HepG2 (cell line): Measurements from ENCODE around the gene OARD1. TPM values are rescaled to one million over a fixed set of nuclear protein-coding genes. Genes with fewer than 3 reads are reported as not detected.

Source experiments
- ATF7-NPFF ChIP-seq: sonication (generic); formaldehyde crosslinking; IDR thresholded peaks from 2 replicates; pipeline ENCODE4 v1.8.1; 2023; ENCODE audit warnings: mild to moderate bottlenecking, low read depth, missing genetic modification reagents, moderate library complexity
- BRD4 ChIP-seq: sonication (generic); formaldehyde crosslinking; IDR thresholded peaks from 2 replicates; pipeline ENCODE4 v1.4.0; 2020; ENCODE audit warnings: missing genetic modification reagents
- CHCHD3 ChIP-seq: sonication (generic); formaldehyde crosslinking; IDR thresholded peaks from 2 replicates; pipeline ENCODE4 v1.8.0; 2022; ENCODE audit warnings: mild to moderate bottlenecking, missing genetic modification reagents, moderate library complexity
- GABPA ChIP-seq, 2 experiments: IDR thresholded peaks; 2 replicates each; pipeline ENCODE4 v1.6.1; 2011 to 2016; ENCODE audit warnings: low read depth in 2 of 2, low read length in 1 of 2, missing biosample characterization in 1 of 2, missing genetic modification characterization in 1 of 2
- HDAC2 ChIP-seq: sonication (generic); formaldehyde crosslinking; IDR thresholded peaks from 2 replicates; pipeline ENCODE4 v1.4.0; 2020; ENCODE audit warnings: missing genetic modification reagents
- HIC2 ChIP-seq: sonication (generic); formaldehyde crosslinking; IDR thresholded peaks from 2 replicates; pipeline ENCODE4 v1.9.0; 2022; ENCODE audit warnings: low read depth, missing genetic modification reagents
- MED1 ChIP-seq: sonication (generic); formaldehyde crosslinking; IDR thresholded peaks from 2 replicates; pipeline ENCODE4 v1.4.0; 2020; ENCODE audit warnings: missing genetic modification reagents
- PAXIP1 ChIP-seq: sonication (generic); formaldehyde crosslinking; conservative IDR thresholded peaks from 2 replicates; pipeline ENCODE4 v1.4.0; 2020; ENCODE audit warnings: mild to moderate bottlenecking, missing genetic modification reagents, moderate library complexity
- ZBTB7B ChIP-seq: sonication (generic); formaldehyde crosslinking; IDR thresholded peaks from 2 replicates; pipeline ENCODE4 v1.4.0; 2020; ENCODE audit warnings: missing genetic modification reagents
- ZFP41 ChIP-seq: sonication (generic); formaldehyde crosslinking; IDR thresholded peaks from 2 replicates; pipeline ENCODE4 v1.4.0; 2020; ENCODE audit warnings: mild to moderate bottlenecking, missing genetic modification reagents, borderline replicate concordance
- ZNF564 ChIP-seq: sonication (generic); formaldehyde crosslinking; IDR thresholded peaks from 2 replicates; pipeline ENCODE4 v1.8.1; 2023; ENCODE audit warnings: mild to moderate bottlenecking, missing genetic modification reagents
- polyA plus RNA-seq, 8 experiments: library from polyadenylated mRNA; depleted of rRNA in 3 of 8; stranded (reverse) in 7 of 8; unstranded in 1 of 8; fragments of >200 nt; fragmentation: Illumina TruSeq in 4 of 8; extraction: Trizol in 4 of 8; gene quantifications; 2 replicates each; pipeline versions ENCODE4 v1.2.1 to v1.2.3, GENCODE V29; 2011 to 2016; ENCODE audit warnings: low read depth in 4 of 8, missing spikeins in 1 of 8, mixed read lengths in 1 of 8; ENCODE audit not compliant: insufficient read depth in 1 of 8
- total RNA-seq, 5 experiments: library from RNA; depleted of rRNA; stranded (reverse); fragments of >200 nt; fragmentation: Illumina TruSeq; extraction: Trizol; gene quantifications; 2 replicates each; pipeline ENCODE4 v1.2.3, GENCODE V29; 2016; ENCODE audit warnings: low read depth in 1 of 5
- TF ChIP-seq, protein P1 (sequence below): sonication (generic); formaldehyde crosslinking; IDR thresholded peaks from 2 replicates; pipeline ENCODE4 v1.9.0; 2021; ENCODE audit warnings: missing genetic modification reagents, mild to moderate bottlenecking, borderline replicate concordance
- TF ChIP-seq, protein P2 (sequence below): sonication (generic); formaldehyde crosslinking; IDR thresholded peaks from 2 replicates; pipeline ENCODE4 v1.5.0; 2020; ENCODE audit warnings: mild to moderate bottlenecking, missing genetic modification reagents
- TF ChIP-seq, protein P3 (sequence below): IDR thresholded peaks from 2 replicates; pipeline ENCODE4 v1.6.1; 2012; ENCODE audit warnings: low read length, improper control_type of control experiment

OARD1 gene
- total and polyA plus RNA-seq, 2 of the 13 experiments (the other 11 are each of a cell fraction or from before 2014, with no cell fraction given): 18.4 to 49.0 TPM

- TF ChIP-seq, protein P1, sequence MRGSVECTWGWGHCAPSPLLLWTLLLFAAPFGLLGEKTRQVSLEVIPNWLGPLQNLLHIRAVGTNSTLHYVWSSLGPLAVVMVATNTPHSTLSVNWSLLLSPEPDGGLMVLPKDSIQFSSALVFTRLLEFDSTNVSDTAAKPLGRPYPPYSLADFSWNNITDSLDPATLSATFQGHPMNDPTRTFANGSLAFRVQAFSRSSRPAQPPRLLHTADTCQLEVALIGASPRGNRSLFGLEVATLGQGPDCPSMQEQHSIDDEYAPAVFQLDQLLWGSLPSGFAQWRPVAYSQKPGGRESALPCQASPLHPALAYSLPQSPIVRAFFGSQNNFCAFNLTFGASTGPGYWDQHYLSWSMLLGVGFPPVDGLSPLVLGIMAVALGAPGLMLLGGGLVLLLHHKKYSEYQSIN: no peak
- TF ChIP-seq PAXIP1 (CRISPR knock-in tag) (peak; percentile 65; the same call in 1 of the 2 replicates), ZFP41 (CRISPR knock-in tag) (0 out of 2 replicates have a peak, but pooled peaks have one; percentile 49), HIC2 (CRISPR knock-in tag) (no peak), BRD4 (CRISPR knock-in tag) (peak; percentile 43; the same call in 1 of the 2 replicates), GABPA (IDR thresholded peaks at IDR 0.05; ENCODE audit: low read depth, low read length) (peak; percentile 91), GABPA (CRISPR knock-in tag; IDR thresholded peaks at IDR 0.05; ENCODE audit: low read depth) (peak; percentile 97), MED1 (CRISPR knock-in tag) (peak; percentile 51), ZBTB7B (CRISPR knock-in tag) (peak; percentile 75), CHCHD3 (no peak), ZNF564 (CRISPR knock-in tag) (no peak), HDAC2 (CRISPR knock-in tag) (no peak; the same call in 1 of the 2 replicates), ATF7-NPFF (CRISPR knock-in tag) (peak; percentile 21; the same call in 1 of the 2 replicates)
- TF ChIP-seq, protein P2, sequence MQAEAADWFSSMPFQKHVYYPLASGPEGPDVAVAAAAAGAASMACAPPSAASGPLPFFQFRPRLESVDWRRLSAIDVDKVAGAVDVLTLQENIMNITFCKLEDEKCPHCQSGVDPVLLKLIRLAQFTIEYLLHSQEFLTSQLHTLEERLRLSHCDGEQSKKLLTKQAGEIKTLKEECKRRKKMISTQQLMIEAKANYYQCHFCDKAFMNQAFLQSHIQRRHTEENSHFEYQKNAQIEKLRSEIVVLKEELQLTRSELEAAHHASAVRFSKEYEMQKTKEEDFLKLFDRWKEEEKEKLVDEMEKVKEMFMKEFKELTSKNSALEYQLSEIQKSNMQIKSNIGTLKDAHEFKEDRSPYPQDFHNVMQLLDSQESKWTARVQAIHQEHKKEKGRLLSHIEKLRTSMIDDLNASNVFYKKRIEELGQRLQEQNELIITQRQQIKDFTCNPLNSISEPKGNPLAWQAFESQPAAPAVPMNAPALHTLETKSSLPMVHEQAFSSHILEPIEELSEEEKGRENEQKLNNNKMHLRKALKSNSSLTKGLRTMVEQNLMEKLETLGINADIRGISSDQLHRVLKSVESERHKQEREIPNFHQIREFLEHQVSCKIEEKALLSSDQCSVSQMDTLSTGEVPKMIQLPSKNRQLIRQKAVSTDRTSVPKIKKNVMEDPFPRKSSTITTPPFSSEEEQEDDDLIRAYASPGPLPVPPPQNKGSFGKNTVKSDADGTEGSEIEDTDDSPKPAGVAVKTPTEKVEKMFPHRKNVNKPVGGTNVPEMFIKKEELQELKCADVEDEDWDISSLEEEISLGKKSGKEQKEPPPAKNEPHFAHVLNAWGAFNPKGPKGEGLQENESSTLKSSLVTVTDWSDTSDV (CRISPR knock-in tag): peak; percentile 81; the same call in 1 of the 2 replicates
- TF ChIP-seq, protein P3, sequence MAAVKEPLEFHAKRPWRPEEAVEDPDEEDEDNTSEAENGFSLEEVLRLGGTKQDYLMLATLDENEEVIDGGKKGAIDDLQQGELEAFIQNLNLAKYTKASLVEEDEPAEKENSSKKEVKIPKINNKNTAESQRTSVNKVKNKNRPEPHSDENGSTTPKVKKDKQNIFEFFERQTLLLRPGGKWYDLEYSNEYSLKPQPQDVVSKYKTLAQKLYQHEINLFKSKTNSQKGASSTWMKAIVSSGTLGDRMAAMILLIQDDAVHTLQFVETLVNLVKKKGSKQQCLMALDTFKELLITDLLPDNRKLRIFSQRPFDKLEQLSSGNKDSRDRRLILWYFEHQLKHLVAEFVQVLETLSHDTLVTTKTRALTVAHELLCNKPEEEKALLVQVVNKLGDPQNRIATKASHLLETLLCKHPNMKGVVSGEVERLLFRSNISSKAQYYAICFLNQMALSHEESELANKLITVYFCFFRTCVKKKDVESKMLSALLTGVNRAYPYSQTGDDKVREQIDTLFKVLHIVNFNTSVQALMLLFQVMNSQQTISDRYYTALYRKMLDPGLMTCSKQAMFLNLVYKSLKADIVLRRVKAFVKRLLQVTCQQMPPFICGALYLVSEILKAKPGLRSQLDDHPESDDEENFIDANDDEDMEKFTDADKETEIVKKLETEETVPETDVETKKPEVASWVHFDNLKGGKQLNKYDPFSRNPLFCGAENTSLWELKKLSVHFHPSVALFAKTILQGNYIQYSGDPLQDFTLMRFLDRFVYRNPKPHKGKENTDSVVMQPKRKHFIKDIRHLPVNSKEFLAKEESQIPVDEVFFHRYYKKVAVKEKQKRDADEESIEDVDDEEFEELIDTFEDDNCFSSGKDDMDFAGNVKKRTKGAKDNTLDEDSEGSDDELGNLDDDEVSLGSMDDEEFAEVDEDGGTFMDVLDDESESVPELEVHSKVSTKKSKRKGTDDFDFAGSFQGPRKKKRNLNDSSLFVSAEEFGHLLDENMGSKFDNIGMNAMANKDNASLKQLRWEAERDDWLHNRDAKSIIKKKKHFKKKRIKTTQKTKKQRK: no peak
Observed at GRCh38 chr6:41071923-41072835, at the start of gene OARD1 (continued).
